Activated CD8-positive, alpha-beta memory T cell treated with anti-CD3 and anti-CD28 coated beads, Interleukin-2, amount 50 U/mL, for 48 hours (primary cell): ENCODE measurements around the gene FAM124B.
A peak's percentile ranks its signal among the peaks of the same experiment; 100 is the strongest.

Experiments
- DNase-seq: peaks from one replicate; pipeline ENCODE4 v3.0.0-alpha.2; 2020

The FAM124B gene

GRCh38 chr2:224379986-224380385 is 21.9 kb downstream of the FAM124B start:
- no peak for DNase-seq

DNA sequence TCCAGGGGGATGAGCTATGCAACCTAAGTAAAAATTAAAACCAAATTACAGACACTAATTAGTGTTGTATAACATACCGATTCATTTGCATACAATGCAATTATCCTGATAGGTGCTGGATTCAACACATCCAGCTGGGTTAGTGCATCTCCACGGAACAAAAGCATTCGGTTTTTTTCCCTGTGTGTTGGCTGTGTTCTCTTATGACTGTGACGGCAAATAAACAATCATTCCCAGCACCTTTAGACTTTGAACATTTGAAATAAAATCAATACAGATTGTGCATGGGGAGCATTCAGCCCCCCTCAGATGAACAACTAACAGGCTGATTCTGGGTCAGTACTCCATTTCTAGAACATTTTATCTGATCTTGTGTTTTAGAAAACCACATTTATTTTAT is 22.7 kb downstream of the FAM124B start:
- DNase-seq = no peak

DNA sequence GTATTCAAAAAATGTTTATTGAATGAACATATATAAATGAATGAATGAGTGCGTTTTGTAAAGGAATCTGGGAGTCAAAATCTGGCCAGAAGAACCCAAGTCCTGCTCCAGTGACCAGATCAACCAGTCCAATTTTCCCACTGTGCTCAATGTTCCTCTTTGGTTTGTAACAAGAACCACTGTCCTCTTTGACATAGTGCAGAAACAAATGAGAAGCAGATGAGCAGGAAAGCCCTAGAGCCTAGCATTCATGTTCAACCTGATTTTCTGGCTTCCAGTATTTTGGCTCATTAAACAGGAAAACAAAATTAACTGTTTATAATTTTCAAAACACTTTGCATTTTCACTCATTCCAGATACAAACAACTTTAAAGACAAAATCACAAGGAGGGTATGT is 23.2 kb downstream of the FAM124B start:
- DNase-seq = no peak

DNA sequence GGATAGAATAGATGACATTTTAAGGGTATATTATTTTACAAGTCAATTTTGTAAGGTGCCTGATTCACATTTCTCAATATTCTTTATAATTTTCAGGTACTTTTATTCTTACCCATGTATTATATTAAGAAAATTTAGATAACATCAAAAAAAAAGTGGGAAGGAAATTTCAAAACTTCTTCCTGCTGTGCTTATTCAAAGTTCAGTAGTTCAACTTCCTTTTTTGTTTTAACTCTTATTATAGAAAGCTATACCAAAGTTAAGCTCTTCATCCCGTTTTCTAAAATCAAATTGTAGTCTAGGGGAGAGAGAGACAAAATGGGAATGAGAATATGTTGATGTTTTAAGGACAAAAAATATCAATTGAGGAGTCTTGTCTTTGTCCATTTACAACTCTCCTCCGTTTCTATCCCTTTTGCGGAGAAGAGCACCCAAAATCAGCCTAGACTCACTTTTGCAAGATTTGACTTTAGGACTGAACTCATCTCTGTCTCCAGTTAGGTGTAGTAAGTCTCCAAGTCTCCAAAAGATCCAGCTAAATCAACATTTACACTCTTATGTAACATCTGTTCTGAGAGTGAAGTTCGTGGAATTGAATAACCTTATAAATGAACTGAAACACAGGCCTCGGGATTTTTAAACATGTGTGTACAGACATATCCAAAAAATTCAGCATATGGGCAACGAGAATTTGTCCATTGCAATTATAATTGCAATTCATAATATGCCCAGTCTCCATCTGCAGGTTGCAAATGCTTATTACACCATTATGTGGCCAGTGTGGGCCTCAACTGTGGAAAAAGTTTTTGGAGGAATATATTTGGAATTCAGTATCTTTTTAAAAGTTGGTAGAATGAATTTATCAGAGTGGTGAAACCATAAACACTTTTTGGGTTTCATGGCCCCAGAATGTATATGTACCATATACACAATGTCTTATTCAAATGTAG is 23.9 kb downstream of the FAM124B start:
- DNase-seq = no peak

GRCh38 chr2:224372641-224373040 is 29.3 kb downstream of the FAM124B start:
- DNase-seq = no peak

DNA sequence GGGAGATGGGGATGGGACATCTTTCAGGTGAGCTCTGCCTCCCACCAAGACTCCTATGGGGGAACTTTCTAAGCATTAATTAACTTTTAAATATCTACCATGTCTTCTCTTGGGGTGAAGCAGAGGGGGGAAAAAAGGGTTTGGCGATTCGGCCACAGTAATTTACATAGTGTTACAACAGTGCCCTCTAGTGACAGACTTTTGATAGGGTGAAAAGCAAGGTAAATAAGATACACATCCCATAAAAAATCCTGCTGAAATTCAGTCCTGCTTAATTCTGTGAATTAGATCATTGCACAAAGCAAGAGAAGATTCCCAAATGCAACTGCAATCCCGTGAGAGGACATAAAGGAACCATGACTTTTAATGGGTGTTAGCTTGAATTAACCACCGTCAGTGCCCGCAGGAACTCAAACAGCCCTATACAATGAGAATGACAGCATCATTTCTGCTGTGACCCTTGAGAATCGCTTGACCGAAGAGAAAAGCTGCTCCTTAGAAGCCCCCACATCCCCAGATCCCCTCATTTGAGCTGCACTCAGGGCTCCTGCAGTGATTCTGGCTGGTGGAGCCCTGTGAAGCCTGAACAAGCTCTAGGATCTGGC is 32.8 kb downstream of the FAM124B start:
- no peak for DNase-seq

DNA sequence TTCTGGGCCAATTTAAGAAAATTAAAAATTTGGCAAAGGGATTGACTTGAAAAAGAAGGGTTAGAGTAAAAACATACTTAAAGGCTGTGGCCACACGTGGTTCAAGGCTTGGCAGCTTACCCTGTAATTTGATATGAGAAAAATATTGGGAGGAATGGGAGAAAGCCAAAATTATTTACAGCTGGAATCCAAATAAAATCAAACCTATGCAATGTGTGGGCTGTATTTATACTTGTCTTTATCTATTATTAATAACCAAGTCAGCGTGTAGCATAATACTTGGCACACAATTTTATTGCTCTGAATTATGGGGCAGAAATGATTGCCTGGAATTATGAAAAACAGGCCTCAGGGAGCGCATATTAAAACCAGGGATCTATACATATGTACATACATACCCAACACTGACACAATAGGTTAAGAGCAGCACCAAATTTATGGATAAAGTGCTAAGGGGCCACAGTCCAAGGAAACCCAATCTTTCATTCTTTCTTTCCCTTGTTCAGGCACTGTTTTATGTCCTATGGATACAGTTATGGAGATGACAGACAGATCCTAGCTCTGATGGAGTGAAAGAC is 35.6 kb downstream of the FAM124B start:
- DNase-seq = no peak

- DNase-seq = no peak
Measured at GRCh38 chr2:224365331-224365730, 36.6 kb downstream of the FAM124B start.

DNA sequence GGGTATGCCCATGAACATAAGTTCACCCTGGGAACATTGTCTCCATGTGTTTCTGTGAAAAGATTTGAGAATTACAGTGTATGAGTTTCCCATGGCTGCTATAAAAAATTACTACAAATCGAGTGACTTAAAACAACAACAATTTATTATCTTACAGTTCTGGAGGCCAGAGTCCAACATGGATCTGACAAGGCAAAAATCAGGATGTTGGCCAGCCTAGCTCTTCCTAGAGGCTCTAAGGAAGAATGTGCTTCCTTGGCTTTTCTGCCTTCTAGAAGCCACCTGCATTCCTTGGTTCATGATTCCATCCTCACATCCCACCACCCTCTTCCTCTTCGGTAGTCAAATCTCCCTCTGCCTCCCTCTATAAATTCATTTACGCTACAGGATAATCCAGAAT is 38.6 kb downstream of the FAM124B start:
- no peak for DNase-seq

DNA sequence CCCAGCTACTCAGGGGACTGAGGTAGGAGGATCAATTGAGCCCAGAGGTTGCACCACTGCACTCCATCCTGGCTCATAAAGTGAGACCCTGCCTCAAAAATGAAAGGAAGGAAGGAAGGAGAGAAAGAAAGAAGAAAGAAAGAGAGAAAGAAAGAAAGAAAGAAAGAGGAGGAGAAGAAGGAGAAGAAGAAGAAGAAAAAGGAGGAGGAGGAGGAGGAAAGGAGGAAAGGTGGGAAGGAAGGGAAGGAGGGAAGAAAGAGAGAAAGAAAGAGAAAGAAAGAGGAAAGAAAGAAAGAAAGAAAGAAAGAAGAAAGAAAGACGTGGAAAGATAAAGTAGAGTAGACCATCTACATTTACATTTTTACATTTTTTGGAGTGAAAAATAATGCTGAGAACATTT is 39.8 kb downstream of the FAM124B start:
- DNase-seq = no peak

GRCh38 chr2:224360801-224361251 is 41.1 kb downstream of the FAM124B start:
- DNase-seq = no peak

- no peak for DNase-seq
Measured at GRCh38 chr2:224359569-224359968, 42.3 kb downstream of the FAM124B start.

DNA sequence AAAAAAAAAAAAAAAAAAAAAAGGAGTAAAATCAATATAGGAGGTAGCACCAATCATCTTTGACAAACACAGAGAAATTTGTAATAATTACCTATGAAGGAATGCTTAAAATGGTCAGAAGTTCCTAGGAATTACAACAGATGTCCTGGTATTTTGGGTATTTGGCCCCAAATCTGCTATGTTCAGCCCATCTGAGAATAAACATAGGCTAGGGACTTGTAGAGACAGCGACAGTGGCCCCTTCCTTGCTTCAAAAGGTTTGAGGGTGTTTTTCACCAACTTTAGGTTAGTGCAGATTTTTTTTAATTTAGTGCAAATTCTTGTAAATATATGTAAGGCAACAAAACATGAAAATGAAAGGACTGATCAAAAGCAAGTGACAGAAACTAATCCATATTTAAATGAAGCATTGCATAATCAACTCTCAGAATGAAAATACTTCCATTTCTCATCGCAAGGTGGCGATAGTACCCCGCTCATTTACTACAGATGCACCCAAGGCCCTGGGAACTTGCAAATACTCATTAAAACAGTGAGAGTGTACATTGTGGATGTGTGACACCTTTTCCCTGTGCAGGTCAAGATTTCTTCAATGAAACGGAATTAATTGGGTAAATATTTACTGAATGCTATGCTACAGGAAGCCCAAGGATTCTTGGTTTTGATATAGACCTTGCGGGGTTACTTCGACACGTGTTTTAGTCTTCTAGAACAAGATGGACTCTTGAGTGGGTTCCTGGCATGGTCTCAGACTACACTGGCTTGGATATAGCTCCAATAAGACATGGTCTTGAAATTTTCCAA is 44.6 kb downstream of the FAM124B start:
- peak; percentile 61 for DNase-seq

DNA sequence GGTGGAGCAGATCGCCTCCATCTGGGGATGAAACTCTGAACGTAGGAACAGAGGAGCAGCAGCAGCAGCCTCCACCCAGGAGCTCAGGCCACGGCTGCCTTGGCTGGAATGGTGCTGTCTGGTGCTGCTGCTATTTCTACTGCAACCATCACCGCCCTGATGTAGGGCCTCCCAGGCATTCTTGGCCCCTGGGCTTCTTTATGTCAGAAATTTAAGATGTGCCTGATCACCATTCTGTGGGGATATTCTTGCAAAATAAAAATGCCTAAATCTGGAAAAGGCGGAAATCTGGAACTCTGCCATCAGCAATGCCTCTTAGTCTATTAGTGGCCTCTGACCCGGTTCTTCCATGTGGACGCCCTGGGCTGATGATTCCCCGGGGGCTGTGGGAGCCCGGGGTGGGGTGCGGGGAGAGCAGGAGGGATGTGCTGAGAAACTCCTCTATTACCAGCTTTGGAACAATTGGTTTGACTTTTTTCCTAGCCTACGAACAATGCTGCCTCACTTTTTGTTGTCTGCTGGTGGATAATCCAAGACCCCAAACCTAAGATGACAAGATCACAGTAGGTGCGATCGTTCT is 47.2 kb downstream of the FAM124B start:
- no peak for DNase-seq

GRCh38 chr2:224350703-224351102 is 51.2 kb downstream of the FAM124B start:
- DNase-seq = no peak

GRCh38 chr2:224349396-224349795 is 52.5 kb downstream of the FAM124B start:
- DNase-seq = no peak

GRCh38 chr2:224347176-224348051 is 54.5 kb downstream of the FAM124B start:
- no peak for DNase-seq

DNA sequence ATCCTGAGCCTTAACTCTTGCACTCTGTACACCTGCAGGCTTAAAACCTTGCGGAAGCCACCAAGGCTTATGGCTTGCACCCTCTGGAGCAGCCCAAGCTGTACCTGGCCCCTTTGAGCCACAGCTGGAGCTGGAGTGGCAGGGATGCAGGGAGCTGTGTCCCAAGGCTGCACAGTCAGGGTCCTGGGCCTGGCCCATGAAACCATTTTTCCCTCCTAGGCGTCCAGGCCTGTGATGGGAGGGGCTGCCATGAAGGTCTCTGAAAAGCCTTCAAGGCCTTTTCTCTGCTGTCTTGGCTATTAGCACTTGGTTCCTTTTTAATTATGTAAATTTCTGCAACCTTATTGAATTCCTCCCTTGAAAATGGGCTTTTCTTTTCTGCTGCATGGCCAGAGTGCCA is 56.4 kb downstream of the FAM124B start:
- DNase-seq = no peak

GRCh38 chr2:224343226-224343625 is 58.7 kb downstream of the FAM124B start:
- no peak for DNase-seq

- no peak for DNase-seq
Measured at GRCh38 chr2:224335991-224336390, 65.9 kb downstream of the FAM124B start.

DNA sequence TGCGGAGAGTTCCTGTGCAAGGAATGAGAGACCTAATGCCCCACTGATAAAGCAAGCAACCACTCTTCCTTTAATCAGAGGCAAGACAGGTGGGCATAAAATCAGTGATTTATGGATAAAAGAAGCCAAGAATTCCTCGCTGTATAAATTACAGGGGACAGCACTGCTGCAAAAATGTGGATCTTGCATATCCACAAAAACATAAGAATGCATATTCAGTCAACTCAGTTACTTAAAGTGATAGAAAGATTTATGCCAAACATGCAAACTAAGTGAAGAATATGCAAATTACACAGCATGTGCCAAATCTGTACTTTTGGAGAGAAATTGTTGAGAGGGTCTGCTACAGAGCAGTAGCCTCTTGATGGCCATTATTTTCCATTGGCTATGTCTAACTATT is 67.2 kb downstream of the FAM124B start:
- no peak for DNase-seq
